Activated CD4-positive, alpha-beta T cell treated with anti-CD3 and anti-CD28 coated beads for 48 hours (primary cell): ENCODE measurements around the gene ARMCX6.
A peak's percentile ranks its signal among the peaks of the same experiment; 100 is the strongest.
"Not testable (repeated sequence)": the region's sequence is repeated elsewhere in the genome, so short reads cannot be mapped to it uniquely, and the experiment has no call there.

Experiments used
- DNase-seq: peaks from one replicate; pipeline ENCODE4 v3.0.0-alpha.2; 2020

The ARMCX6 gene

GRCh38 chrX:101617211-101618191 lies at the start of gene ARMCX6:
ARMCX6 (minus strand) TSS chrX:101618000; CDS start chrX:101616620, 1,380 bp downstream.
- peak; percentile 76 for DNase-seq

GRCh38 chrX:101659601-101660063 lies 41.8 kb upstream of the ARMCX6 start, which contains the start of gene ARMCX2:
ARMCX2 (minus strand) TSS chrX:101659850; CDS start chrX:101657588, 2,262 bp downstream.
- DNase-seq: peak; percentile 17

GRCh38 chrX:101658661-101659491 lies 41.1 kb upstream of the ARMCX6 start:
- DNase-seq: peak; percentile 77

GRCh38 chrX:101657495-101657894 lies 39.7 kb upstream of the ARMCX6 start:
- DNase-seq: no peak

- DNase-seq: no peak
Observed at GRCh38 chrX:101656817-101657216, 39.0 kb upstream of the ARMCX6 start.

GRCh38 chrX:101655534-101655933 lies 37.7 kb upstream of the ARMCX6 start:
- DNase-seq: no peak

GRCh38 chrX:101647716-101648115 lies 29.9 kb upstream of the ARMCX6 start:
- DNase-seq: not testable (repeated sequence)

GRCh38 chrX:101642093-101642492 lies 24.3 kb upstream of the ARMCX6 start:
- no peak for DNase-seq

GRCh38 chrX:101639583-101639982 lies 21.8 kb upstream of the ARMCX6 start:
- DNase-seq: no peak

GRCh38 chrX:101619364-101619763 lies 1.6 kb upstream of the ARMCX6 start:
- DNase-seq: peak; percentile 20

GRCh38 chrX:101605728-101606127 lies 12.1 kb downstream of the ARMCX6 start:
- DNase-seq: no peak

- no peak for DNase-seq
Observed at GRCh38 chrX:101605146-101605545, 12.7 kb downstream of the ARMCX6 start.

- no peak for DNase-seq
Observed at GRCh38 chrX:101602077-101602476, 15.7 kb downstream of the ARMCX6 start.

GRCh38 chrX:101599592-101599991 lies 18.2 kb downstream of the ARMCX6 start:
- DNase-seq: not testable (repeated sequence)

- peak; percentile 23 for DNase-seq
Observed at GRCh38 chrX:101595739-101596419, 21.9 kb downstream of the ARMCX6 start.
